Measurements from ENCODE around the gene LGI4.

GRCh38 chr19:35143818-35144217 is 9.0 kb upstream of the LGI4 start:
- TF ChIP-seq CTCF (IDR thresholded peaks at IDR 0.05), result no peak
- no peak for TF ChIP-seq EP300 (IDR thresholded peaks at IDR 0.05)
- TF ChIP-seq POLR2AphosphoS5 (IDR thresholded peaks at IDR 0.05), result no peak
